ACC112 (cell line): ENCODE measurements around the gene DOCK4.

Experiments used
- H2AFZ ChIP-seq: fragments of 200-600 bp; sonication (generic); one replicate; pipeline ENCODE4 v1.6.0; 2017; ENCODE audit warnings: antibody characterized with exemption, low read length; ENCODE audit not compliant: unreplicated experiment
- H3K27ac ChIP-seq: fragments of 200-600 bp; sonication (generic); 2 replicates; pipeline ENCODE4 v1.5.1; 2014; ENCODE audit warnings: low read depth, mild to moderate bottlenecking, antibody characterized with exemption, low read length, moderate library complexity
- H3K27me3 ChIP-seq: fragments of 200-600 bp; sonication (generic); 2 replicates; pipeline ENCODE4 v1.6.1; 2014; ENCODE audit warnings: mild to moderate bottlenecking, antibody characterized with exemption, low read length, moderate library complexity, mixed read lengths; ENCODE audit not compliant: insufficient read depth
- H3K36me3 ChIP-seq: fragments of 200-600 bp; sonication (generic); 2 replicates; pipeline ENCODE4 v1.6.1; 2016; ENCODE audit warnings: mild to moderate bottlenecking, antibody characterized with exemption, low read length, moderate library complexity, mixed read lengths; ENCODE audit not compliant: insufficient read depth
- H3K4me1 ChIP-seq: fragments of 200-600 bp; sonication (generic); one replicate; pipeline ENCODE4 v1.6.1; 2016; ENCODE audit warnings: low read length, mixed read lengths; ENCODE audit not compliant: insufficient read depth, unreplicated experiment, control insufficient read depth
- H3K4me3 ChIP-seq: fragments of 200-600 bp; sonication (generic); 2 replicates; pipeline ENCODE4 v1.5.1; 2014; ENCODE audit warnings: mild to moderate bottlenecking, low read depth, low read length
- H3K79me2 ChIP-seq: fragments of 200-600 bp; sonication (generic); one replicate; pipeline ENCODE4 v1.6.0; 2016; ENCODE audit warnings: low read length; ENCODE audit not compliant: control insufficient read depth, unreplicated experiment, insufficient read depth

Gene DOCK4

DNA sequence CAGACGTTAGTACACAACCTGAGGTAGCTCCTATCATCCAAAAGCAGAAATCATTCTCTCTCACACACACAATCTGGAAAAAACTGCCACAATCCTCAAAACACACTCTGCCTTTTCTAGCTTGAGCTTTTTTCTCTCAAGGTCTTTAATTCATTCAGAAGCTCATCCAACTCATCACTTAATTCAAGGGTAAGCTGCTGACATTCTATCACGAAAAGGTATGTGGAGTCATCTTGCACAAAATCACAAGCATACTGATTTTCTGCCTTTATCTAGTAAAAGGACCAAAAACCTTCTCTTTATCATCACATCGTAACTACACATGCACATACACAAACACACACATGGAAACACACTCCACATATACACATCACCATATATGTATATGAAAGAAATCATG lies 32.0 kb downstream of the DOCK4 start:
- H3K79me2 ChIP-seq = no peaks in the 10 kb centered on the region

DNA sequence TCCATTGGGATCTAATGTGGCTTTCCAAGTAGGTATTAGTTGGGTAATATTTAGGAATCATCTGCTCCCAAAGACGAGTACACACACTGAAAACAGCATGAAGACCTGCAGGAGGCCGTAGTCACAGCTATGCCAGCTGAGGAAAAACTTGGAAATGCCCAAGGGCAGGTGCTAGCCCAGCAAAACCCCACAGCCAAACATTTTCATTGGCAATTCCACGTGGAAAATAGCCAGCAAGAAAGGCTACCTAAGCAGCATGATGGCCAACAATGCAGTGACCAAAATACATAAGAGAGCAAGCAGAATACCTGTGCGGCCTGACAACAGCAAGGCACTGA lies 32.7 kb downstream of the DOCK4 start:
- H3K4me1 ChIP-seq = no peaks in the 10 kb centered on the region
- H3K79me2 ChIP-seq = no peaks in the 10 kb centered on the region
- no peaks in the 10 kb centered on the region for H3K36me3 ChIP-seq
- no peak overlapping the region for H2AFZ ChIP-seq
- H3K27me3 ChIP-seq = no peaks in the 10 kb centered on the region
- H3K4me3 ChIP-seq = no peak overlapping the region
- H3K27ac ChIP-seq = no peak overlapping the region

More for the DNA sequence above, 32.0 kb downstream of the DOCK4 start:
- H3K27ac ChIP-seq = no peak overlapping the region
- H3K36me3 ChIP-seq = no peaks in the 10 kb centered on the region
- no peaks in the 10 kb centered on the region for H3K4me1 ChIP-seq
- no peaks in the 10 kb centered on the region for H3K27me3 ChIP-seq
- no peak overlapping the region for H3K4me3 ChIP-seq
- H2AFZ ChIP-seq = no peak overlapping the region

DNA sequence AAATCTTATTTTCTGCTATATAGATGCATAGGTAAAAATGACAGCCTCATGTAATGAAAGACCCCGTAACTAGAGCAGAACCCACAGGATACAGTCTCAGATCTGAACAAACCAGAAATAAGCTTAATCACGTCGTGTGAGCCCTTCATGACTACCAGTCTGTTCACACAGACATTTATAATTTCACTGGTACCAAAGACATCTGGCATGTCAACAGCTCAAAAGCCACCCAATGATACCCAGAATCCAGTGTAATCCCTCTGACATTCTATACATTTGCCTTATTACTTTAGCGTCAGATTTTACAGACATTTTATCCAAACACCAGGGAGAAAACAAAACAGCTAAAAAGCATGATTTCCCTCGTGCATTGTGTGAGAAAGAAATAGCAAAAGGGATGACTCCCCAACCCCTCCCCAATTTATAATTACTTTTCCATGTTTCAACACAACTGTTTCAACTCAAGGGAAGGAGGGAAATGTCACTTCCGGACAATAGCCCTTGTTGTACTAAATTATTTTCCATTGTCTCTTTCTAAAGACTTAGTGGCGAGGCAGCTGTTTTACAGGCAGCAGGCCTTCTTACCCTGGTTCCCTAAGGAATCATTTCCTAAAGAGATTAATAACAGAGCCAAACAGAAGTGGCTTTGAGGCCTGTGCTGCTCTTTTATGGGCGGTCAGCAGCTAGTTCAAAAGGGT lies 33.2 kb downstream of the DOCK4 start:
- Histone ChIP-seq H3K79me2 (no peaks in the 10 kb centered on the region), H3K4me3 (no peak overlapping the region), H3K27ac (no peak overlapping the region), H3K36me3 (no peaks in the 10 kb centered on the region), H3K27me3 (no peaks in the 10 kb centered on the region), H3K4me1 (no peaks in the 10 kb centered on the region), H2AFZ (no peak overlapping the region)

DNA sequence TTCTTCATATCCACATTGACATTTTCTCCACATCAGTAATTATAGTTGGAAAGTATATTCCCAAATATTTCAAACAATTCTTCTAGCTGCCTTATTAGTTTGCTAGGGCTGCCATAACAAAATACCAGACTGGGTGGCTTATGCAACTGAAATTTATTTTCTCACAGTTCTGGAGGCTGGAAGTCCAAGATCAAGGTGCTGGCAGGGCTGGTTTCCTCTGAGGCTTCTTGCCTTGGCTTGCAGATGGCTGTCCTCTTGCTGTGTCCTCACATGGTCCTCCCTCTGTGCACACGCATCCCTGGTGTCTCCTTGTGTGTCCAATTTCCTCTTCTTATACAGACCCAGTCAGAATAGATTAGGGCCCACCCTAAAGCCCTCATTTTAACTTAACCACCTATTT lies 34.5 kb downstream of the DOCK4 start:
- H3K79me2 ChIP-seq = no peaks in the 10 kb centered on the region
- H3K27me3 ChIP-seq = no peaks in the 10 kb centered on the region
- H3K27ac ChIP-seq = no peak overlapping the region
- H3K4me3 ChIP-seq = no peak overlapping the region
- no peaks in the 10 kb centered on the region for H3K4me1 ChIP-seq
- no peak overlapping the region for H2AFZ ChIP-seq
- no peaks in the 10 kb centered on the region for H3K36me3 ChIP-seq

DNA sequence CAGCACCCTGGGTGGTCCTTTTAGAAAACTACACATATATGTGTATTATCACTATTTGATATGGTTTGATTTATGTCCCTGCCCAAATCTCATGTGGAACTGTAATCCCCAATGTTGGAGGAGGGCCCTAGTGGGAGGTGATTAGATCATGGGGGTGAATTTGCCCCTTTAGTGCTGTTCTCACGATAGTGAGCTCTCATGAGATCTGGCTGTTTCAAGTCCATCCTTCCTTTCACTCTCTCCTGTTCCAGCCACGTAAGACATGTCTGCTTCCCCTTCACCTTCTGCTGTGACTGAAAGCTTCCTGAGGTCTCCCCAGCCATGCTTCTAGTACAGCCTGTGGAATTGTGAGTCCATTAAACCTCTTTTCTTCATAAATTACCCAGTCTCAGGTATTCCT lies 37.3 kb downstream of the DOCK4 start:
- H3K4me1 ChIP-seq = no peaks in the 10 kb centered on the region
- H3K27me3 ChIP-seq = no peaks in the 10 kb centered on the region
- no peaks in the 10 kb centered on the region for H3K79me2 ChIP-seq
- H3K4me3 ChIP-seq = no peak overlapping the region
- H3K27ac ChIP-seq = no peak overlapping the region
- H3K36me3 ChIP-seq = no peaks in the 10 kb centered on the region
- no peak overlapping the region for H2AFZ ChIP-seq

DNA sequence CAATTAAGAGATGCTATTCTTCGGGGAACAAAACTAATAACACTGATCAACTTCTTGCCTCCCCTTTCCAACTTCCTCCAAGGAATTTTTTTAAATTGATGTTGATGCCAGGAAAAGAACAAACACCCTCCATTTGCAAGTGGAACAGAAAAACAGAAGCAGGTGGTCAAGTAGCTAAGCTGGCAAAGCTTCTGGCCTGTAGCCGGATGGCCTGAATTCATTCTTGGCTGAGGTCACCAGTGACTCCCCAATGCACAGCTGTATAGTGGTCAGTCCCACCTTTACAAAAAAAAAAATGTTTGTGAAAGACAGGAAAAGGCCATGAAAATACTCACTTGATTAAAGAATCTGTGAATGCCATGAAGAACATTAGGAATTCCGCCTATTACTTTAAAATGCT lies 39.1 kb downstream of the DOCK4 start:
- Histone ChIP-seq H3K36me3 (no peaks in the 10 kb centered on the region), H3K4me3 (no peak overlapping the region), H3K27me3 (no peaks in the 10 kb centered on the region), H3K27ac (no peak overlapping the region), H3K79me2 (no peaks in the 10 kb centered on the region), H2AFZ (no peak overlapping the region), H3K4me1 (peaks cover 12% of the 10 kb centered on the region)

DNA sequence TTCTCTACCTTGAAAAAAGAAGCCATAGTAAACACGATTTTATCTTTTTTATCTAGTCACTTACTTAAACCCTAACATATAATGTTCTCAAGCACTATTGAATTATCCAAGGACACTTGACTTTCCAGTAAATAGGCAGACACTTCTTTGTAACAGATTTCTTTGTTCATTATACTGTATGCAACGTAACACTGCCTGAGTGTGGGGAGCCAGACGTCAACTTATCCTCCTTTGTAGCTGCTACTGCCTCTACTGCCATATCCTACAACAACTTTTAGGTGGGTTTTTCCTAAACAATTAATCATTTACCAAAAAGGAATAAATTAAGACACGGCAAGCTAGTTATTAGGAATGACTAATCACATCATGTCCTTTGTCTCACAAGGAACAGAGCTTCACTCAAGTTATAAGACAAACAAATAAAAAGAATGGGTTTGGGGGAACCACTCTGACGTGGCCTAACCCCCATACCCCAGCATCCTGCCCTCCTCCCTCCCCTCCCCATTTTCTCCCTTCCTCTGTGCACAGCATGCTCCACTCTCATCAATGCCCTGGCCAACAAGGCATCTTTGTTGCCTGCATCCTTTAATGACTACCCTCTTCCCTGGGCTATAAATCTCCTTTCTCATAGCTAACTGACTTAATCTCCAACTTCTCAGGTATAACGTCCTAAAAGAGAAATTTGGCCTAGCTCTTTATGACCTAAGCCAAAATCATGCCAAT lies 43.3 kb downstream of the DOCK4 start:
- Histone ChIP-seq H3K4me3 (no peak overlapping the region), H3K27ac (peak overlapping the region; percentile 23), H3K27me3 (no peaks in the 10 kb centered on the region), H3K36me3 (no peaks in the 10 kb centered on the region), H2AFZ (no peak overlapping the region), H3K79me2 (no peaks in the 10 kb centered on the region), H3K4me1 (peaks cover 33% of the 10 kb centered on the region)

DNA sequence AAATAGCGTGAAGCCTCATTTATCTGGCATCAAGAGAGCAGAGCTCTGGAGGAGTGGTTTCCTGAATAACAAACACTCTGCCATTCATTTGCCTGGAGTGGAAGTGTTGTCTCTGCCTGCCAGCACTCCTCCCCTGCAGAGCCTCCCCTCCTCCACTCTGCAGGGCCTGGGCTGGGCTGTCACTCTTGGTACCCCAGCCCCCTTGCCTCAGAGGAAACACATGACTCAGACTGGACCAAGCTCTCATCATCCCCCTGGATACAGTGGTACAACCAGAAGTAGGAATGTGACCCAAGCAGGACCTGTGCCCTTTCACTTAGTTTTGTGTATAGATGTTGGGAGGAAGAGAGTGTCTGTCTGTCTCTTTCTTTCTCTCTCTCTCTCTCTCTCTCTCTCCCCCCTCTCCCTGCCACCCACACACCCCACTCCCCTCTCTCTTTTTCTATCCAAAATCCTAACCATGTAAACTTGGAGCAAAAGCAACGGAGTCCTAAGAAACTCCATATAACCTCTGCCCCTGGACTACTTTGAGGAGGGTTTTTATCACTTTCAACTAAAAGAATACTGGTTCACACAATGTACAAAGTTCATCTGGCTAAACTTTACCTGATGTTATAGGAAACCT lies 43.9 kb downstream of the DOCK4 start:
- Histone ChIP-seq H3K79me2 (no peaks in the 10 kb centered on the region), H3K36me3 (no peaks in the 10 kb centered on the region), H3K27ac (peak overlapping the region; percentile 23), H3K27me3 (no peaks in the 10 kb centered on the region), H3K4me1 (peaks cover 33% of the 10 kb centered on the region), H3K4me3 (no peak overlapping the region), H2AFZ (no peak overlapping the region)

DNA sequence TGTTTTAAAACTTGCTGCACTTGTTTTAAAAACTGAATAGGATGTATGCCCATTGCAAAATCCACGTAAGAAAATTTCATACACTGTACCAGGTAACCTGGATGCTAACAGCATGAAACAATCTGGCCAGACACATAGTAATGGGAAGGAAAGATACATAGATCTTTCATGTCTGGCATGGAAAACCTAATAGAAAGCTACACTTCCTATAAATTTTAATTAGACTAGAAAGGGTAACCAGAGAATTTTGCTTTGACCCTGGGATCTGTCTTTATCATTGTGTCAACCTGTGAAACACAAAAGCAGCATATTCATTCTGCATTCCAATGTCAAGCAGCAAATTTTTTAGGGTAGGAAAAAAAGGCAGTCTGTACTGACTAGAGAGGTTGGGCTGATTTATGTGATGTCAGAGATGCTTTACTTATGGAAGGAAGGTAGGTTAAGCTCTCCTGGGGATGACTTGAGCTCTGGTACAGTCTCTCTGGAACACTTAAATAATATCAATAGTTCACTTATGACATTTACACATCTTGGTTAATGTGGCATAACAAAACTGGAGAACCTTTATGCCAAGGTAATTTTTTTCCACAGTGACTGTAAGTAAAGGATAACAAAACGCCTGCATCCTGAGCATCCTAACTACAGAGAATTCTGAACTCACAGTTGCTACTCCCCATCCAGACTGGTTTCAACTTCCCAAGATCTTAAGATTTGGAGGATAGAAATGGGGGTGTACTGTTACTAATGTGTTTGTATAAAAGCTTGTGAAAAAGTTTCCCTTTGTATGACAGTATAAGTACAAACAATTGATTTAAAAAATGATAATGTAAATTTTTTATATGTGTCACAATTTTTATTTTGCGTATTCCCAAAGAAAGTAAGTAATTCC lies 44.7 kb downstream of the DOCK4 start:
- Histone ChIP-seq H3K4me1 (peaks cover 33% of the 10 kb centered on the region), H3K27me3 (no peaks in the 10 kb centered on the region), H2AFZ (no peak overlapping the region), H3K4me3 (no peak overlapping the region), H3K27ac (no peak overlapping the region), H3K79me2 (no peaks in the 10 kb centered on the region), H3K36me3 (no peaks in the 10 kb centered on the region)

DNA sequence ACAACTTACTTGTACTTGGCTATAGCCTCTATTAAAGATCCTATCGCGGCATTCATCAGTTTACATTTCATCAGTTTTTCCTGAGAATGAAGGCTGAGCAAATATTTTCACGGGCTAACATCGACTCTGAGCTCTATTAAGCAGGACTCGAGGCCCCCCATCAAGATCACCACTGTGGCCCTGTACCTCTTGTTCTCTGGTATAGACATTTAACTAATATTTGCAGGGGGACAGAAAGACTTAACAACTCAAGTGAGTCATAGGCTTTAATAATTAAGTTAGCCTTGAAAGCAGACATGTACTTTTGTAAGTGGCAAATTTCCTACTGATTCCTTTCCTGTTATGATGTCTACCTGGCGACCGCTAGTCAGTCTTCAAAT lies 45.4 kb downstream of the DOCK4 start:
- Histone ChIP-seq H3K4me3 (no peak overlapping the region), H3K4me1 (peaks cover 33% of the 10 kb centered on the region), H2AFZ (no peak overlapping the region), H3K27me3 (no peaks in the 10 kb centered on the region), H3K36me3 (no peaks in the 10 kb centered on the region), H3K79me2 (no peaks in the 10 kb centered on the region), H3K27ac (no peak overlapping the region)
